22Rv1 (cell line): ENCODE data around the gene BLMH.

Source experiments
- H3K27ac ChIP-seq: fragments of 450-650 bp; 2 replicates; pipeline ENCODE4 v1.5.1; 2017
- CTCF ChIP-seq: fragments of 450-650 bp; IDR thresholded peaks from 2 replicates; pipeline ENCODE4 v1.5.1; 2017; ENCODE audit warnings: mild to moderate bottlenecking
- ZFX ChIP-seq: fragments of 450-650 bp; IDR thresholded peaks from 2 replicates; pipeline ENCODE4 v1.6.1; 2017; ENCODE audit warnings: antibody characterized with exemption, borderline replicate concordance

Gene BLMH

GRCh38 chr17:30251931-30252330 is 39.8 kb downstream of the BLMH start:
- H3K27ac ChIP-seq = no peak overlapping the region
- no peak for TF ChIP-seq CTCF
- no peak for TF ChIP-seq ZFX

GRCh38 chr17:30249460-30249859 is 42.3 kb downstream of the BLMH start:
- TF ChIP-seq ZFX (no peak), CTCF (no peak)
- no peak overlapping the region for H3K27ac ChIP-seq

- H3K27ac ChIP-seq = no peak overlapping the region
- no peak for TF ChIP-seq ZFX
These were observed 43.0 kb downstream of the BLMH start for GRCh38 chr17:30248786-30249185.

- TF ChIP-seq ZFX (no peak), CTCF (no peak)
- no peak overlapping the region for H3K27ac ChIP-seq
These were observed 45.3 kb downstream of the BLMH start for GRCh38 chr17:30246460-30246859.

- TF ChIP-seq ZFX (no peak), CTCF (no peak)
- H3K27ac ChIP-seq = no peak overlapping the region
These were observed 46.8 kb downstream of the BLMH start for GRCh38 chr17:30244853-30245385.

- TF ChIP-seq ZFX = no peak
- TF ChIP-seq CTCF = no peak
- no peak overlapping the region for H3K27ac ChIP-seq
These were observed 48.2 kb downstream of the BLMH start for GRCh38 chr17:30243568-30243967.

- TF ChIP-seq CTCF = no peak
- no peak for TF ChIP-seq ZFX
- H3K27ac ChIP-seq = no peak overlapping the region
These were observed 48.7 kb downstream of the BLMH start for GRCh38 chr17:30243002-30243401.

GRCh38 chr17:30241051-30241450 is 50.7 kb downstream of the BLMH start:
- TF ChIP-seq CTCF (no peak), ZFX (no peak)
- no peak overlapping the region for H3K27ac ChIP-seq
